ENCODE measurements around the gene LCN2. TPM values are rescaled to one million over a fixed set of nuclear protein-coding genes. Genes with fewer than 3 reads are reported as not detected.
"Not testable (repeated sequence)": the region's sequence is repeated elsewhere in the genome, so short reads cannot be mapped to it uniquely, and the experiment has no call there.

LCN2 gene
- total and polyA plus RNA-seq, 12 donors = 0.34 to 2.7 (median 0.62) TPM; not detected in 5

- Histone ChIP-seq H3K4me3 (no peak overlapping the region), H3K4me1 (peaks cover 0 to 33% (median 5%) of the 10 kb centered on the region in 9 donors), H3K27ac (peak overlapping the region in 1 of 10 donors; percentile 36), H3K9me3 (no peaks in the 10 kb centered on the region), H3K36me3 (peaks cover 7 to 73% (median 47%) of the 10 kb centered on the region in 9 donors), H3K27me3 (no peaks in the 10 kb centered on the region)
- WGBS, 2 donors = 87 to 89% methylated on average over 18 of the region's 18 CpGs
- no peak for DNase-seq
- ATAC-seq = peak in 3 of 8 donors; percentile 6 to 18 (median 10)
- TF ChIP-seq CTCF (IDR thresholded peaks at IDR 0.05) = no peak
- intact Hi-C loops (cut with DNase I) = no loop called here
These were observed 41.6 kb upstream of the LCN2 start for GRCh38 chr9:128107468-128108268.

- intact Hi-C loops (cut with DNase I) = no loop called here
- DNase-seq (no peak), ATAC-seq (no peak)
- no peaks in the 10 kb centered on the region for H3K27me3 ChIP-seq
- WGBS, 2 donors = 84 to 85% methylated on average over 15 of the region's 15 CpGs
- no peak overlapping the region for H3K27ac ChIP-seq
- peaks cover 7 to 70% (median 41%) of the 10 kb centered on the region in 9 donors for H3K36me3 ChIP-seq
- peaks cover 0 to under 1% (median 0%) of the 10 kb centered on the region in 11 donors for H3K9me3 ChIP-seq
- H3K4me3 ChIP-seq = no peak overlapping the region
- H3K4me1 ChIP-seq = peaks cover 0 to 31% (median 2%) of the 10 kb centered on the region in 9 donors
- TF ChIP-seq CTCF (IDR thresholded peaks at IDR 0.05) = no peak
These were observed 40.8 kb upstream of the LCN2 start for GRCh38 chr9:128108269-128109049.

GRCh38 chr9:128109050-128109709 is 40.1 kb upstream of the LCN2 start:
- Histone ChIP-seq H3K36me3 (peaks cover 7 to 70% (median 37%) of the 10 kb centered on the region in 9 donors), H3K4me3 (no peak overlapping the region), H3K27me3 (no peaks in the 10 kb centered on the region), H3K4me1 (peaks cover 0 to 28% (median 0%) of the 10 kb centered on the region in 9 donors), H3K9me3 (peaks cover 0 to 4% (median 0%) of the 10 kb centered on the region in 11 donors), H3K27ac (no peak overlapping the region)
- intact Hi-C loops (cut with DNase I) = no loop called here
- TF ChIP-seq CTCF (IDR thresholded peaks at IDR 0.05) = no peak
- no peak for DNase-seq
- WGBS, 2 donors = 64 to 70% methylated on average over 20 of the region's 20 CpGs
- ATAC-seq = peak in 4 of 8 donors; percentile 24 to 48 (median 32)

GRCh38 chr9:128111726-128112125 is 37.5 kb upstream of the LCN2 start:
- DNase-seq, H3K27me3 ChIP-seq, H3K27ac ChIP-seq, H3K9me3 ChIP-seq, ATAC-seq, H3K4me3 ChIP-seq: not testable (repeated sequence)
- 85 to 91% methylated on average over 12 of the region's 12 CpGs for WGBS, 2 donors
- Histone ChIP-seq H3K36me3 (peaks cover 0 to 60% (median 21%) of the 10 kb centered on the region in 9 donors), H3K4me1 (peaks cover 0 to 25% (median 0%) of the 10 kb centered on the region in 9 donors)
- intact Hi-C loops (cut with DNase I) = loop anchor here in 3 of 10 donors (10.0 kb wide), 2 partner anchors 47 to 167 kb away; partner anchors contain the start of genes NAIF1 (in 1 of the 3) and SLC25A25 (in 1 of the 3)

All from heart right ventricle (tissue), 16 donors.